HepG2 (cell line): ENCODE results near the gene TBC1D14. TPM values are rescaled to one million over a fixed set of nuclear protein-coding genes. Genes with fewer than 3 reads are reported as not detected.

Source experiments
- AHR ChIP-seq: IDR thresholded peaks from 2 replicates; pipeline ENCODE4 v1.6.1; 2018; ENCODE audit warnings: missing genetic modification reagents, missing compliant biosample characterization
- DMAP1 ChIP-seq: IDR thresholded peaks from 2 replicates; pipeline ENCODE4 v1.6.1; 2016
- DRAP1 ChIP-seq: IDR thresholded peaks from 2 replicates; pipeline ENCODE4 v1.6.1; 2016; ENCODE audit warnings: missing genetic modification reagents, missing compliant biosample characterization
- HES4 ChIP-seq: sonication (generic); formaldehyde crosslinking; IDR thresholded peaks from 2 replicates; pipeline ENCODE4 v1.9.0; 2021; ENCODE audit warnings: mild to moderate bottlenecking, missing genetic modification reagents, borderline replicate concordance
- HNRNPH1 ChIP-seq: fragments of 200-400 bp; formaldehyde crosslinking; optimal IDR thresholded peaks from 2 replicates; pipeline ENCODE3; 2017; ENCODE audit warnings: mild to moderate bottlenecking, low read depth, low read length
- KDM3A ChIP-seq: IDR thresholded peaks from 2 replicates; pipeline ENCODE4 v1.6.1; 2018; ENCODE audit warnings: low read depth, missing compliant biosample characterization
- ONECUT2 ChIP-seq: sonication (generic); formaldehyde crosslinking; IDR thresholded peaks from 2 replicates; pipeline ENCODE4 v1.4.0; 2020; ENCODE audit warnings: missing genetic modification reagents
- POLR2AphosphoS5 ChIP-seq: IDR thresholded peaks from 2 replicates; pipeline ENCODE4 v1.6.1; 2012; ENCODE audit warnings: low read depth, low read length
- RERE ChIP-seq: IDR thresholded peaks from 2 replicates; pipeline ENCODE4 v1.6.1; 2016; ENCODE audit warnings: low read depth, missing genetic modification reagents, missing compliant biosample characterization
- SKIL ChIP-seq: sonication (generic); formaldehyde crosslinking; IDR thresholded peaks from 2 replicates; pipeline ENCODE4 v1.8.0; 2022; ENCODE audit warnings: missing genetic modification reagents, mild to moderate bottlenecking, moderate library complexity, borderline replicate concordance
- ZFP82 ChIP-seq: sonication (generic); formaldehyde crosslinking; IDR thresholded peaks from 2 replicates; pipeline ENCODE4 v1.5.1; 2020; ENCODE audit warnings: mild to moderate bottlenecking, missing genetic modification reagents, borderline replicate concordance
- ZNF367 ChIP-seq: sonication (generic); formaldehyde crosslinking; IDR thresholded peaks from 2 replicates; pipeline ENCODE4 v1.4.0; 2020; ENCODE audit warnings: missing genetic modification reagents, borderline replicate concordance
- ZNF713 ChIP-seq: sonication (generic); formaldehyde crosslinking; IDR thresholded peaks from 2 replicates; pipeline ENCODE4 v1.4.0; 2020; ENCODE audit warnings: mild to moderate bottlenecking, missing genetic modification reagents
- polyA plus RNA-seq, 8 experiments: library from polyadenylated mRNA; depleted of rRNA in 3 of 8; stranded (reverse) in 7 of 8; unstranded in 1 of 8; fragments of >200 nt; fragmentation: Illumina TruSeq in 4 of 8; extraction: Trizol in 4 of 8; gene quantifications; 2 replicates each; pipeline versions ENCODE4 v1.2.1 to v1.2.3, GENCODE V29; 2011 to 2016; ENCODE audit warnings: low read depth in 4 of 8, missing spikeins in 1 of 8, mixed read lengths in 1 of 8; ENCODE audit not compliant: insufficient read depth in 1 of 8
- total RNA-seq, 5 experiments: library from RNA; depleted of rRNA; stranded (reverse); fragments of >200 nt; fragmentation: Illumina TruSeq; extraction: Trizol; gene quantifications; 2 replicates each; pipeline ENCODE4 v1.2.3, GENCODE V29; 2016; ENCODE audit warnings: low read depth in 1 of 5
- TF ChIP-seq, protein P1 (sequence below): sonication (generic); formaldehyde crosslinking; IDR thresholded peaks from 2 replicates; pipeline ENCODE4 v1.8.1; 2023; ENCODE audit warnings: missing genetic modification reagents, mild to moderate bottlenecking, borderline replicate concordance
- TF ChIP-seq, protein P2 (sequence below): sonication (generic); formaldehyde crosslinking; IDR thresholded peaks from 2 replicates; pipeline ENCODE4 v1.4.0; 2020; ENCODE audit warnings: missing genetic modification reagents
- TF ChIP-seq, protein P3 (sequence below): sonication (generic); formaldehyde crosslinking; IDR thresholded peaks from 2 replicates; pipeline ENCODE4 v1.5.0; 2020; ENCODE audit warnings: missing genetic modification reagents

The TBC1D14 gene
- total and polyA plus RNA-seq, 2 of the 13 experiments (the other 11 are each of a cell fraction or from before 2014, with no cell fraction given) = 29.5 to 46.5 TPM

DNA sequence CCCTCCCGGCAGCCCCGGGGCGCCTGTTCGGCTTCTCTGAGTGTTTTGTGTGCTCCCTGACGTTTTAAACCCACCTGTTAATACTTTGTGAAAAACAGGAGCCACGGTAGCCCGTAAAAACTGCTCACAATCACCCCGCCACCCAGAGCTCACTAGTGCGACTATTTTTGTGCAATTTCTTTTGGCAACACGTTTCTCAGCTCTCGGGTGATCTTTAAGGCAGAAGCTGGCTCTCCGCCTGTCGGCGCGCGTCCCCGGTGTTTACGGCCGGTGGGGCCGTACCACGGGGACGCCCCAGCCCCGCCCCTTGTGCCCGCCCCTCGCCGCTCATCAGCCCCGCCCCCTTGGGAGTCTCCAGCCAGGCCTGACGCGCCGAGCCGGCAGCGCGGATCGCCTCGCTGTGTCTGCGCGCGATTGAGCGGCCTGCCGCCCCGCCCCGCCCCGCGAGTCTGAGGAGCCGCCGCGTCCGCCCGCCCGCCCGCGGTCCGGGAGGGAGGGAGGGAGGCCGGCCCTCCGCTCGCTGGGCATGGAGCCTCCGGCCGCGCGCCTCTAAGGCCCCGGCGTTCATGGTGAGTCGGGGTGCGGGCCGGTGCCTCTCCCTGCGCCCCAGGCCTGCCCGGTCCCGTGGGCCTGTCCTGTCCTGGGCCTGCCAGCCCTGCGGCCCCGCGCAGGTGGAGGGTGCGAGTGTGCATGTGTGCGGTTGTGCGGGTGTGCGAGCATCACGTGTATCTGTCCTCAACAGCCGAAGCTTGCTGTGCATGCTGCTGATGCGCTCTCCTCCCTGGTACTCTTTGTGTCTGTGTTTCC is 77.4 kb downstream of the TBC1D14 start (continued):
- no peak for TF ChIP-seq RERE (CRISPR knock-in tag)
- TF ChIP-seq DRAP1 = no peak; the same call in 1 of the 2 replicates
- TF ChIP-seq POLR2AphosphoS5 = peak; percentile 48; the same call in 1 of the 2 replicates
- TF ChIP-seq AHR (CRISPR knock-in tag) = 0 out of 2 replicates have a peak, but pooled peaks have one; percentile 7
- TF ChIP-seq KDM3A = peak; percentile 55; the same call in 1 of the 2 replicates
- no peak for TF ChIP-seq SKIL
- no peak for TF ChIP-seq ZNF713
- TF ChIP-seq, protein P1, sequence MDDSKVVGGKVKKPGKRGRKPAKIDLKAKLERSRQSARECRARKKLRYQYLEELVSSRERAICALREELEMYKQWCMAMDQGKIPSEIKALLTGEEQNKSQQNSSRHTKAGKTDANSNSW (CRISPR knock-in tag) = no peak; the same call in 1 of the 2 replicates
- peak; percentile 60; the same call in 1 of the 2 replicates for TF ChIP-seq DMAP1 (CRISPR knock-in tag)
- TF ChIP-seq HNRNPH1 = no peak
- peak; percentile 60; the same call in 1 of the 2 replicates for TF ChIP-seq ZNF367 (CRISPR knock-in tag)
- TF ChIP-seq, protein P2, sequence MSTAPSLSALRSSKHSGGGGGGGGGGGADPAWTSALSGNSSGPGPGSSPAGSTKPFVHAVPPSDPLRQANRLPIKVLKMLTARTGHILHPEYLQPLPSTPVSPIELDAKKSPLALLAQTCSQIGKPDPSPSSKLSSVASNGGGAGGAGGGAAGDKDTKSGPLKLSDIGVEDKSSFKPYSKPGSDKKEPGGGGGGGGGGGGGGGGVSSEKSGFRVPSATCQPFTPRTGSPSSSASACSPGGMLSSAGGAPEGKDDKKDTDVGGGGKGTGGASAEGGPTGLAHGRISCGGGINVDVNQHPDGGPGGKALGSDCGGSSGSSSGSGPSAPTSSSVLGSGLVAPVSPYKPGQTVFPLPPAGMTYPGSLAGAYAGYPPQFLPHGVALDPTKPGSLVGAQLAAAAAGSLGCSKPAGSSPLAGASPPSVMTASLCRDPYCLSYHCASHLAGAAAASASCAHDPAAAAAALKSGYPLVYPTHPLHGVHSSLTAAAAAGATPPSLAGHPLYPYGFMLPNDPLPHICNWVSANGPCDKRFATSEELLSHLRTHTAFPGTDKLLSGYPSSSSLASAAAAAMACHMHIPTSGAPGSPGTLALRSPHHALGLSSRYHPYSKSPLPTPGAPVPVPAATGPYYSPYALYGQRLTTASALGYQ (CRISPR knock-in tag) = no peak; the same call in 1 of the 2 replicates
- 0 out of 2 replicates have a peak, but pooled peaks have one; percentile 39 for TF ChIP-seq HES4 (CRISPR knock-in tag)
- TF ChIP-seq ONECUT2 = no peak
- TF ChIP-seq ZFP82 = no peak
- TF ChIP-seq, protein P3, sequence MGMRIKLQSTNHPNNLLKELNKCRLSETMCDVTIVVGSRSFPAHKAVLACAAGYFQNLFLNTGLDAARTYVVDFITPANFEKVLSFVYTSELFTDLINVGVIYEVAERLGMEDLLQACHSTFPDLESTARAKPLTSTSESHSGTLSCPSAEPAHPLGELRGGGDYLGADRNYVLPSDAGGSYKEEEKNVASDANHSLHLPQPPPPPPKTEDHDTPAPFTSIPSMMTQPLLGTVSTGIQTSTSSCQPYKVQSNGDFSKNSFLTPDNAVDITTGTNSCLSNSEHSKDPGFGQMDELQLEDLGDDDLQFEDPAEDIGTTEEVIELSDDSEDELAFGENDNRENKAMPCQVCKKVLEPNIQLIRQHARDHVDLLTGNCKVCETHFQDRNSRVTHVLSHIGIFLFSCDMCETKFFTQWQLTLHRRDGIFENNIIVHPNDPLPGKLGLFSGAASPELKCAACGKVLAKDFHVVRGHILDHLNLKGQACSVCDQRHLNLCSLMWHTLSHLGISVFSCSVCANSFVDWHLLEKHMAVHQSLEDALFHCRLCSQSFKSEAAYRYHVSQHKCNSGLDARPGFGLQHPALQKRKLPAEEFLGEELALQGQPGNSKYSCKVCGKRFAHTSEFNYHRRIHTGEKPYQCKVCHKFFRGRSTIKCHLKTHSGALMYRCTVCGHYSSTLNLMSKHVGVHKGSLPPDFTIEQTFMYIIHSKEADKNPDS = no peak
